BLaER1 treated with 17β-estradiol and CSF1 and Interleukin-3, amounts not matched to agents 10 nM and 100 nM (cell line): ENCODE results near the gene TSPY2.
"Not testable (repeated sequence)": the region's sequence is repeated elsewhere in the genome, so short reads cannot be mapped to it uniquely, and the experiment has no call there.

Source experiments
- H3K27ac ChIP-seq, 11 experiments: shearing (Covaris generic); formaldehyde crosslinking; 2 replicates each; pipeline ENCODE4 v1.8.1; 2022
- H3K27me3 ChIP-seq, 11 experiments: shearing (Covaris generic); formaldehyde crosslinking; 2 replicates each; pipeline ENCODE4 v1.8.1; 2022
- H3K36me3 ChIP-seq, 11 experiments: shearing (Covaris generic); formaldehyde crosslinking; 2 replicates each; pipeline ENCODE4 v1.8.1; 2022
- H3K4me1 ChIP-seq, 10 experiments: shearing (Covaris generic); formaldehyde crosslinking; 2 replicates each; pipeline ENCODE4 v1.8.1; 2022
- H3K4me2 ChIP-seq, 11 experiments: shearing (Covaris generic); formaldehyde crosslinking; 2 replicates each; pipeline ENCODE4 v1.8.1; 2022
- H3K4me3 ChIP-seq, 10 experiments: shearing (Covaris generic); formaldehyde crosslinking; 2 replicates each; pipeline ENCODE4 v1.8.1; 2022
- H3K9ac ChIP-seq, 11 experiments: shearing (Covaris generic); formaldehyde crosslinking; 2 replicates each; pipeline ENCODE4 v1.8.1; 2022
- H3K9me3 ChIP-seq, 11 experiments: shearing (Covaris generic); formaldehyde crosslinking; replicated peaks in 1 of 11; 2 replicates each; pipeline ENCODE4 v1.8.1; 2022
- H4K20me1 ChIP-seq, 11 experiments: shearing (Covaris generic); formaldehyde crosslinking; 2 replicates each; pipeline ENCODE4 v1.8.1; 2022

Gene TSPY2

DNA sequence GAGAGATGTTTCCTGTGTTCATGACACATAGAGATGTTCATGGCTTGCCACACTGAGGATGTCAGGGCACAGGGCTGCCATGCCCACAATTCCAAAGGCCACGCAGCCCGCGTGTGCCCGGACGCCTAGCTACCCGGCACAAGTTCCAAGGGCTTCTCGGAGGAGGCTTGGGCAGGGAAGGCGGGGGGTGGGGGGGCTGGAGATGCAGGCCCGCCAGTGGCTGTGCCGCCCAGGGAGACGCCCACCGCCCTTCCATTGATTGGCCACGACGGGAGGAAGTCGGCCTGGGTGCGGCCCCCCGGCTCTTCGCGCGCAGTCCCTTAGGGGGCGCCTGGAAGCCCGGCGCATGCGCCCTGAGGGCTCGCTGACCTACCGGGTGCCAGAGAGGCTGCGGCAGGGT lies at the start of gene TSPY2:
Gene TSPY2 (plus strand): TSS at position 301 of the 400 bp plus-strand sequence. CDS start 46 bp downstream, at position 347.
- not testable (repeated sequence) for H3K4me3 ChIP-seq, H3K4me1 ChIP-seq, H3K9ac ChIP-seq, H3K9me3 ChIP-seq, H4K20me1 ChIP-seq, H3K27me3 ChIP-seq, H3K36me3 ChIP-seq, H3K27ac ChIP-seq, H3K4me2 ChIP-seq

DNA sequence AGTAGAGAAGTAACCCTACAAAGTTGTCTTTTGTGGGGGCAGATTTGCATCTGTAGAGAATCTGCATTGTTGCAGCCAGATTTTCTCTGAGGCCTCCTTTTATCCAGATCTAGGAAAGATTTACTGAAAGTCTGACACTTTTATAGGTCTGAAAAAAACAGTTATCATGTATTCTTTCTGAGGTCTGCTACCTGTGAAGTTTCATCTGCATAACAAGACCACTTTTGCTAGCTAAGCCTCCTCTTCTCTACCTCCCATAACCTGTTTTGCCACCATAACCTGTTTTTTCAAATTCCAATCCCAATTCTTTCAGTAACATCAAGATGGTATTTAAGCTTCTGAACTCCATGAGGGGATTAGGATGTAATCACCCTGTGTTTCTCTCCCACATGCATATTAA lies 36.5 kb upstream of the TSPY2 start:
- H3K4me3 ChIP-seq, H4K20me1 ChIP-seq, H3K4me1 ChIP-seq, H3K9me3 ChIP-seq, H3K4me2 ChIP-seq, H3K27me3 ChIP-seq, H3K9ac ChIP-seq, H3K36me3 ChIP-seq, H3K27ac ChIP-seq: not testable (repeated sequence)

DNA sequence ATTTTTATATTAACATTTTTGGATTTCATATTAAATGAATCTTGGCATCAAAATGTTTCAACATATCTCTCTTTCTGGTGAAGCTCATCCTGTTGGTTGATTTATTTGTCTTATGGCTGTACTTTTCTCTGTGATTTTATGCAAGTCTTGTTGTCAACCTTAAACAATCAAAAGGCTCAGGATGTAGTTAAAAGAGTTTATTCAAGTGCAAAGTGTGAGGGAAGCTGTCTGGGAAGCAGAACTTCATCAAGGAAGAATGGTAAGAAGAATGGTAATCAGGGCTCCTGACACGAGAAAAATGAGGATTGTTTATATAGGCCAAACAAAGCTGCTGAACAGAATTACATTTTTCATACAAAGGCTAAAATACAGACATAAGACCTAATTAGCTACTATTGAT lies 29.0 kb upstream of the TSPY2 start:
- H3K9me3 ChIP-seq = not testable (repeated sequence)

GRCh38 chrY:6269839-6270238 lies 23.8 kb downstream of the TSPY2 start:
- H3K36me3 ChIP-seq, H4K20me1 ChIP-seq, H3K4me1 ChIP-seq, H3K4me3 ChIP-seq, H3K9me3 ChIP-seq, H3K9ac ChIP-seq, H3K4me2 ChIP-seq, H3K27ac ChIP-seq, H3K27me3 ChIP-seq: not testable (repeated sequence)

More for the DNA sequence above, 29.0 kb upstream of the TSPY2 start:
- H3K4me3 ChIP-seq, H3K27ac ChIP-seq, H3K9ac ChIP-seq, H3K4me2 ChIP-seq, H3K27me3 ChIP-seq, H4K20me1 ChIP-seq, H3K36me3 ChIP-seq, H3K4me1 ChIP-seq: not testable (repeated sequence)
